Stimulated activated CD4-positive, alpha-beta T cell treated with anti-CD3 and anti-CD28 coated beads, Interleukin-2, amount 100 ng/mL, for 24 hours (primary cell): ENCODE measurements around the gene TCEANC2.
A peak's percentile ranks its signal among the peaks of the same experiment; 100 is the strongest.
"Not testable (repeated sequence)": the region's sequence is repeated elsewhere in the genome, so short reads cannot be mapped to it uniquely, and the experiment has no call there.

ENCODE experiments used
- DNase-seq, 2 donors: peaks; one replicate each; pipeline ENCODE4 v3.0.0-alpha.2; 2020

The TCEANC2 gene

DNA sequence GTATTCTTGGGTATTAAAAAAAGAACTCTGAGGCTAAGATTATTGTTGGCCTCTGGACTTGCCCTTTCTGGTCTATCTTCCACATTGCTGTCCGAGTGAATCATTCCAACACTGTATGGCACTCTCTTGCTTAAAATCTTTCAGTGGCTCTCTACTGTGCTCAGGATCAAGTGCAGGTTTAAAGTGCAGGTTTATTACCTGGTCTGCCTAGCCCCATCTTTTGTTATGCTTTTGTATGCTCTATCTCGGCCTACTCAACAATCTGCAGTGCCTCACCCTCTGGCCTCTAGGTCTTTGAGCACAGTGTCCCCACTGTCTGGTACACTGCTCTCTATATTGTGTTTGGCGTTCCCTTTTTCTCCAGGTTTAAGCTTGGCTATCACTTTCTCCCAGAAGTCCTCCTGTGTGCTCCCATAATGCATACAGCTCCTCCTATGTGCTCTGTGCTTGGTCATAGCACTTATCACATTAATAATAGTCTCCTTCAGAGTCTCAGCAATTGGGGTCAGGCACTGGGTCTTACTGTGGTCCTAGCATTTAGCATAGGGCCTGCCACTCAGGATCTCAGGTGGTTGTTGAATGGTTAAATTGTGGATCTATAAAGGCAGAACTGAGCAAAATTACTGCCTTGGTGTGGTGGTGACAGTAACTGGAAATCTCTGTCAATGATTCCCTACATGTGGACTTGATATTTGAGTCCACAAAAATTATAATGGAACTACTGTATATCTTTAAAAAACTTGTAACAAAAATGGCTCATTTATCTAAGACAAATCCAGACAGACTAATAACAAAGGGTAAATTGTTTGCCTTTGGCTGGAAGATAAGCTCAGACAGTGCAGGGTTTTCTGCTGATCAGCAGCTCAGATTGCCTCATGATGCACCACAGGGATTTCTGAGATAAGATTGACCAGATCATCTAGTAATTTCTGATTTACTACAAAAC lies 24.8 kb upstream of the TCEANC2 start:
- no peak for DNase-seq

DNA sequence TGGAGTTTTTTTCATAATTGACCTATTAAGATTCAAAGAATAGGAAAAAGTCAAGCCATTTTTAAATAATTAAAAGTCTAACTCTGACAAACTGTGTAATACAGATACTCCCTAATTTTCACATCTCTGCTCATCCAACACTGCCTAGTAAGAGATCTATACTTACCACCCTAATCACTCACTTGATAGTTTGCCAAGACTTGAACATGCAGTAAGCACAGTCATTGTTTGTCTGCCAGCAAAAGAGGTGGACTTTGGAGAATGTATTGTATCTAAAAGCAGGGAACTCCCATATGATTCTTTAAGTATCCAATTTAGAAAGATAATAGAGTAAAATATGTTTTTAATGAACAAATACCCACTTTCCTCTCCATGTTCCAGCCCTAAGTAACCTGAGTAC lies 15.9 kb upstream of the TCEANC2 start:
- no peak for DNase-seq

DNA sequence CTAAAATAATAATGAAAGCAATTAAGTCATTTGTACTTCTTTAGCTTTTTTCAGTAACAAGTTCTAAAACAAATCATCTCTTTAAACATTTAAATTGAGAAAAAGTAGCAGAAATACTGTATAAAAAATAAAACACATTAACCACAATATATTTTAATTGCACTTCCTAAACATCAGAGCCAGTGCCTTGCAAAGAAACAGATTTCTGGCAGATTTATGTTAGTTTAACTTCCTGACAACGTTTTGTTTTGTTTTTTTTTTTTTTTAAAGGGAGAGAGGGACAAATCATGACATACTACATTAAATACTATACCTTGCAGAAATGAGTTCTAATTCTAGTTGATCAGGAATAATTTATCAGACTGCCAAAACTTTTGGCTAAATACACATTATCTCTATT lies 11.6 kb upstream of the TCEANC2 start:
- DNase-seq, result no peak

DNA sequence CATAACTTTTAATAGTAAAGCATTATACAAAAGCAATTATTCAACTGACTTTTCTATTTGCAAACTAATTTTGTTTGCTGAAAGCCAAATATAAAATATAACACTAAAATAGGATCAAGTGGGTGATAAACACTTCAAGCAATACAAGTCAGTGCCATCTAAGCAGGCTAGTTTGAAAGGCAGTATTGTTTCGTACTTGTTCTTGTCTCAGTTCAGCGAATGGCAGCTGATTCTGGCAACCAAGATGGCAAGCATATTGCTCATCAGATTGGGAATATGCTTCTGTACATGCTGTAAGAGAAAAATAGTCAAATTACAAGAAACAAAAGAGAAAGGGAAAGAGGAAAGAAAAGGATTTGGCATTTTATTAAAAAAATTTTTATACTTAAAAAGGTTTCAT lies 7.9 kb upstream of the TCEANC2 start:
- no peak for DNase-seq

DNA sequence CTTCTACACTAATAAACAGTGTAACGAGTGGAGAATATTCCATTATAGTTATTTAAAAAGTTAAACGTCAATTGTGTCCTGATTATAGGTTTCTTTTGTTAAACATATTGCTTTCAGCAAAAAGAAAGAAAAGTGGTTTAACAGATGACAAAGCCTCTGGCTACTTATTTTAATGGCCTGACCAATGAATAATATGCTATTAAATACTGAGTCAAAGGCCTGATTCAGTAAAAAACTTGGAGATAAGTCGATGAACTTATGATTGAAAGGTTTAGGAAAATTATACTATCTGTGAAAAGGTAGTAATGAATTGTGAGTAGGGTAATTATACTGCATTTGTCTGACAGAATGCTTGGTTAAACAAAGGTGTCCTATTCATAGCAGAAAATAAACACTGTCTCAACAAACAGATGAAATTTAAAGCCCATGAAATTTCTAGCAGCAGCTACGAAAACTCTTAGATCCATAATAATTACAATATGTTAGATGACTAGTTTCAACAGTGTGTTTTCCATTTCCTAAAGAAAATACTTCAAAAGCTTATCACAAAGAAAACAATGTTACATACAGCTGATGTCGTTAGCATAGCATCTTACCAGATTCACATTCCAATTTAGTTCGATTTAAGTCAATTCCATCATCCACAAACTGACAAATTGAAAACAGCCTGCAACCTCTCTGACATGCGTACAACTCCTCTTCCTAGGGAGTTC lies 6.6 kb upstream of the TCEANC2 start:
- no peak for DNase-seq

DNA sequence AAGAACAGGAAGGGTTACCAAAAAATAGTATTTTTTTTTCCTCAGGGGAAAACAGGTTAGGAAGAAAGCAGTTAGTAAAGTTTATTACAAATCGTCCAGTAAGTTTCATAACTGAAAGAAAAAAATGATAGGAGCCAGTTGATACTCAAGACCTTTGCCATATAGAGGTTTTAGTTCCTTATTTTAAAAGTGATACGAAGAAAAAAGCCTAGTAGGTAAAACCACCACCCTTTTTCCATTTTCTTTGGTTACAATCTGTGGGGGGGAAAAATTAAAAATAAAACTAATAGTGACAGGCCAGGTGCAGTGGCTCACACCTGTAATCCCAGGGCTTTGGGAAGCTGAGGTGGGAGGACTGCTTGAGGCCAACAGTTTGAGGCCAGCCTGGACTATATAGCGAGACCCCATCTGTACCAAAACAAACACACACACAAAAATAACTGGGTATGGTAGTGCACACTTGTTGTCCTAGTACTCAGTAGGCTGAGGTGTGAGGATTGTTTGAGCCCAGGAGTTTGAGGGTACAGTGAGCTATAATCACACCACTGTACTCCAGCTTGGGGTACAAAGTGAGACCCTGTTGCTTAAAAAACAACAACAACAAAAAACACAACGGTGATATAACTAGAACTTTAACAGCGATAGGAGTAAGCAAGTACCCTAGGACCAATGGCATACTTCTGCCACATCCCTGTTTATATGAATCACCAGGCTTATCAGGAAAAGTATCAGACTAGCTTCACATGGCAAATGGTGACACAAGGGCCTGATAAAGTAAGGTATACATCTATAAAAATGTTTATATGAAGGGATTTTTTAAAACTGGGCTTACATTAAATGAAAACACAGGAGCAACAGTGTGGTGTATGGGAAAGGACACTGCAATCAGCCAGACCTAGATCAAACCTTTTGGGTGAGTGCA lies 5.8 kb upstream of the TCEANC2 start:
- no peak for DNase-seq

DNA sequence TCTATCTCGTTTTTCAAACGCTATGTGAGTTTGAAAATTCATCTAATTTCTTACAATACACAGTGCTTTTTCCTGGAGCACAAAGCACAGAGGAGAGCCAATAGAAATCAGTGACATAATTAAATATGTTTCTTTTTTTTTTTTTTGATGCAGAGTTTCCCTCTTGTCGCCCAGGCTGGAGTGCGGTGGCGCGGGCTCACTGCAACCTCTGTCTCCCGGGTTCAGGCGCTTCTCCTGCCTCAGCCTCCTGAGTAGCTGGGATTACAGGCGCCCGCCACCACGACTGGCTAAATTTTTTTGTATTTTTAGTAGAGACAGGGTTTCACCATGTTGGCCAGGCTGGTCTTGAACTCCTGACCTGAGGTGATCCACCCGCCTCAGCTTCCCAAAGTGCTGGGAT lies 3.0 kb upstream of the TCEANC2 start:
- not testable (repeated sequence) for DNase-seq

DNA sequence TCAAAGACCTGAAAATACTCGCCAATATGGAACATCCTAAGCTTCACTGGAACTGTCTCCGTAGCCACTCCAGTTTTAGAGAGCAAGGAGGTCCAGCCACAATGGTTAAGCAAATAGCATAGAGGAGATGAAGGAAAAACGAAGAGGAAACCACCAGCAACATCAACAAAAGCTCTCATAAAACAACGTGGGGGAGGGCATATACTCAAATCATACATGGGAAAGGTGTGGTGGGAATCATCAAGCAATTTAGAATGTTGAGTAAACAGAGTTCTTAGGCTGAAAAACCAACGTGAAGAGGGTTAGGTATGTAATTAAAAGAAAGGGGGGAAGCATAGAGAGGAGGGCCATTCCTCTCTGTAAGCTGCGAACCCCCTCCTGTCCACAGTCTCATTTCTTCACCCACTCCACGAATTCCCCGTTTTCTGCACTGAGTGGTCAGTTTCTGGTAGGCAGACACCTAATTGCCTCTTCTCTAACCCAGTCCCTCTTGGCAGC lies 1.4 kb upstream of the TCEANC2 start:
- DNase-seq, result no peak

DNA sequence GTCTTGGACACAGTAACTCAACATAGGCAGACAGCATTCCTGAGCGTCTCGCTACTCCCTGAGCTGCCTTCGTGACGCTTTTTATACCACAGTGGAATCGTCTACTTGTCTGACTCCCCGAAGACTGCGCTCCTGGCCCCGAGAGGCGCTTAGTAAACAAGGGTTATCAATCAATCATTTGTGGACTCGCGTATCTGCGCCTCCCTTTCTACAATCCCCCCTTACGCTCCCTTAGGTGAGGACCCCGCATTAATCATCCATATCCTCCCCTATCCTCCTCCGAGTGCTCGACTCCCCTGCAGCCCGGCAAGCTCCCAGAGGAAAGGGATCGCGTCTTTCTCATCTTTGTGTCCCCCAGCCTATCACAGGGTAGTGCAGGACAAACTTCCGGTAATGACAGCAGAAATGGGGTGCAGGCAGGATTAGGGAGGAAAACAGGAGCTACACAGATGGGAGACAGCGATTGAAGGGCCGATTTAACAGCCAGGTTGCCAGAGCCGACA lies 926 bp upstream of the TCEANC2 start:
- peak; percentile 33 to 57 for DNase-seq

DNA sequence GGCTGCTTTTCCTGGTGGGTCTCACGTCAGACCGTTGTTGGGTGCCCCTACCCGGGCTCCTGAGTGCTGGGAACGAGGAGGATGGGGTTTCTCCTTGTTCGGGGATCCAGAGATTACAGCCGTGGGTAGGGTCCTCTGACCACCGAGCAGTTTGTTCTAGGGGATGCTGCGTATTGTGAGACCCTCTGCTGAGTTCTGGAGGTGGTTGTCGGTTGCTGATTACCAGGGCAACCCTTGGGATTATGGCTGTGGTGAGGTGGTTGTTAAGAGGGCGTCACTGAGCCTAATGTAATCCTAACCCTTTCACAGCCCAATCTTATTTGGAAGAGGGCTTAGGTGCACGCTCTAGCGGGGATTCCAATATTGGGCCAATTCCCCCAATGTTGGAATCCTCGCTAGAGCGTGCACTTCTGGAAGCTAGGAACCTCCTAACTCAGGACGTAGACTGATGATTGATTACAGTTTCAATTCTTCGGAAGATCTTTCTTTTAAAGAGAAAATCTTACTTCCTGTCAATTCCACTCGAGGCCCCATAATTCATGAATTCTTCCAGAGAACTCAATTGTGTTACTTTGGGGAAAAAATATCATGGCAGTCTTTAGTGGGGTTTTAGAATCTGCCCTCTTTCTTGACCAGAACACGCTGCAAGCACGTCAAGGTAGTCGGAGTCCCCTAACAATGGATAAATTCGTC lies 483 bp downstream of the TCEANC2 start:
- no peak for DNase-seq

DNA sequence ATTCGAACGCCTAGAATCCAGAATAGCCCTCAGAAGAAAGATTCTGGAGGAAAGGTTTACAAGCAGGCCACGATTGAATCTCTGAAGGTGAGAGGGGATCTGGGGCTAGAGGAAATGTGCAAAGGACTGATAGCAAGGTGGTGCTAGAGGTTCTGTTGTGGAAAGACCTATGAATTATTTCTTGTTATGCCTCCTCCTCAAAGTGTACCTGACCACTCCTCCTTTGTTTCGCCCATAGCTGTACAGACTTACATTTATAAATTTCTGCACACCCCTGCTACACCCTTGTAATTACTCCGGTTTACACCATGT lies 986 bp downstream of the TCEANC2 start:
- no peak for DNase-seq

DNA sequence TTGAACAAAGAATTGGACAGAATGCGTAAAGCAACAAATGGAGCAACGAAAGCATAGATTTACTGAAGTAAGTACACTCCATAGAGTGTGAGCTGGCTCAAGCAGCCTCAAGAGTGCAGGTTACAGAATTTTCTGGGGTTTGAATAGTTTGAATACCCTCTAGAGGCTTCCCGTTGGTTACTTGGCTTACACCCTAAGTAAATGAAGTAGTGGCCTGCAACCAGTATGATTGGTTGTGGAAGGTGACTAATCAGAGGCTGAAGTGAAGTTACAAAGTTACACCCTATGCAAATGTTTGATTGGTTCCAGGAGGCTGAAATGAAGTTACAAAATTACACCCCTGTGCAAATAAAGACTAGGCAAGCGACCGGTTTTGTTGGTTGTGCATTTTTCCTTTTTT lies 10.9 kb downstream of the TCEANC2 start:
- no peak for DNase-seq

DNA sequence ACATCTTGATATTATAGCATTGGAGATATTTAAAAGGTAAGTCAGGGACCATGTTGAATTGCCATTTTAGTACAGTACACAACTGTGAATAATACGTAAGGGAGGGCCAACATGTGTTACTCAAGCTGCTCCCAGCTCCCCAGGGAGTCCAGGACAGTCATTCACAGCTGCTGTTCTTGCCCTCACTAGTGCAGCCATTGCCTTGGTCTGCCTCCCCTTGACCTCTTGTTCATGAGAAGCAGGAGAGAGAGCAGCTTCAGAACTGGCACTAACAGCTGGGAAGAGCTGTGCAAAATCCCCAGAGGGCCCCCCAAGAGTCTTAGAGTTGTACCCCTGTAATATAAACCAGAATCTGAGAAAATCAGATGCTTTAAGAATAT lies 16.4 kb downstream of the TCEANC2 start:
- DNase-seq, result no peak

DNA sequence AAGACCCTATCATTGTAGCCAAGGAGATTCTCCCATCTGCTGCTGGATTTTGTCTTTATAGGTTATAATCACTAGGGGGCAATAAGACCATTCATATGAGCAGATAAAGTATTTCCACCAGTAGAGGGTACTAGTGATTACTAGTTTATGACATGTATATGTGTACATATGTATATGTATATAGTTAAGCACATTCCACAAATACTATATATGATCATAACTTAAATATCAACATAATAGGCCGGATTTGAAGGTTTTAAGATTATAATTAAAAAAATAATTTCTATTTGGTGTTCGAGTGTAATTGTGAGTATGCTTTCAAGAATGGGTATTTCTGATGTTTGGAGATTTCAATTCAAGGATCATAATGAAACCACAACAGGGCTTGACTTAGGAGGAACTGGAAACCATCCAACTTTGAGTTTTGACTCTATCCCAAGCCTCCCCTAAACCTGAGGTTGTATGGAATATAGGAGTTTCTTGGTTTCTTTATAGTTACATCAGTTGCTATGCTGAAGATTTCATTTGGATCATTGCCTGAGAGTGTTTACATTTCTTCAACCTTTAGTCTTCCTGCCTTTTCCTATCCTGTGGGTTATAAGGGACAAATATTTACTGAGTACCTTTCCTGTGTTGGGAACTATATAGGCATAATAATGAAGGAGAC lies 16.9 kb downstream of the TCEANC2 start:
- DNase-seq, result no peak

DNA sequence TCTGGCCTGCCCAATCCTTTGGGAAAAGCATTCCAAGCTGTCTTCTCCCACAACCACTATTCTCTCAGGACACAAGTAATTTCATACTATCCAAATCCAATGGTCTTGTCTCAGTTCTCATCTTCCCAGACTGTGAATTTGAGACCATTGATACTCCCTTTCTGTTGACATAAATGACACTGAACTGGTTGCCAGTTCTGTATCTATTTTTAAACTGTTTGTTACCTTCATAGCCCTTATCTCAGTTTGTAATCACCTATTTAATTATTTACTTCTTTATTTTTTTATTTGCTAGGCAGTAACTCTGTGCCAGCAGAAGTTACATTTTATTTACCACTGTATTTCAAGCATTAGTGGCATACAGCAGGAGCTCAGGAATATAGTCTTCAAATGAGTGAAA lies 24.0 kb downstream of the TCEANC2 start:
- DNase-seq, result no peak

DNA sequence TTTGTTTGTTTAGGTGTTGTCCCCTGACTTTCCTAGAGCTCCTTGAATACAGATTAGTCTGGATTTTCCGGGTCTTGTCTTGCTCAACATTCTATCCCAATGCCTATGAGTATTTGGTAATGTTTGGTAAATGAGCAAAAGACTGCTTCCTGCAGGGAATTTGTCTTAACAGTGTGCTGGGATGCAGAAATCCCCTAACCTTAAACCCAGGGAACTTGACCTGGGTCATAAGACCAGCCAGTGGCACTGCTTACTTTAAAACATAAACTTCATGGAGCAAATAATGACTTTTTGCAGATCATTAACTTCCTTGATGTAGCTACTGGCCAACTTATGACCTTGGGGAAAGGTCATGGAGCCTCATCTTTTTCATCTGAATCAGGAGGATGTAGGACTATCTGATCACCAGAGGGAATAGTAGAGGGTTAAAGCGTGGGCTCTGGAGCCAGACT lies 27.2 kb downstream of the TCEANC2 start:
- DNase-seq, result no peak

DNA sequence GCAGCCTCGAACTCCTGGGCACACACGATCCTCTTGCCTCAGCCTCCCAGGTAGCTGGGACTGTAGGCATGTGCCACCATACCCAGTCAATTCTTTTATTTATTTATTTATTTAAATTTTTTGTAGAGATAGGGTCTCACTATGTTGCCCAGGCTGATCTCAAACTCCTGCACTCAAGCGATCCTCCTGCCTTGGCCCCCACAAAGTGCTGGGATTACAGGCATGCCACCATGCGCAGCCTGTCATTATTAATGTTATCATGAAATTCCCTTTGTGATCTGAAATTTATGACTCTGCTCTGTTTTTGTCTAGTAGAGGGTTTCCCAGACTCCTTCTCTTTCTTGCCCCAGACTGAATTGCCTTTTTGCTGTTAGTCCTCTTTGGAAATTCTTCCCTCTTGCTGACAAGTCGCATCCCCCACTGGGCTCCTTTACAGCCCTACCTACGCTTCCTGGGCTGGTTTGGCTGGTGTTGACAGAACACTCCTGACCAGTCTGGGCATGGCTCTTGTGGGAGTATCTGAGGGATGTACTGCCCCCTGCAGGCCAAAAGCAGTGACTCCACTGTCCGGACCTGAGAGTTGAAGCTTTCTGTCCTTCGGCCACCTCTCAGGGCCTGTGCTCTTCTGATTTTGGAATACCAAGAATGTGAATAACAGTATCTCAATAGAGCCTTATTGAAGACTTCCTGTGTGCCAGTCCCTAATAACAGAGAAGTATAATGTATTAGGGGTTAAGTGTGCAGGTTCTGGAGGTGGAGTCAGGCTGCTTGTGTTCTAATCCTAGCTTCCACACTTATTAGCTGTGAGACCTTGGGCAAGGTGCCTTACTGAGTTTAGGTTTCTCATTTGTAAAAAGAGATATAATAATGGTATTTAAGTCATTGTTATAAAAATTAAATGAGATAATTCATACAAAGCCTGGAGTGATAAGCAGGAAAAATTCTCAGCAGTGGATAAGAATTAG lies 28.2 kb downstream of the TCEANC2 start:
- peak; percentile 66 to 69 for DNase-seq

DNA sequence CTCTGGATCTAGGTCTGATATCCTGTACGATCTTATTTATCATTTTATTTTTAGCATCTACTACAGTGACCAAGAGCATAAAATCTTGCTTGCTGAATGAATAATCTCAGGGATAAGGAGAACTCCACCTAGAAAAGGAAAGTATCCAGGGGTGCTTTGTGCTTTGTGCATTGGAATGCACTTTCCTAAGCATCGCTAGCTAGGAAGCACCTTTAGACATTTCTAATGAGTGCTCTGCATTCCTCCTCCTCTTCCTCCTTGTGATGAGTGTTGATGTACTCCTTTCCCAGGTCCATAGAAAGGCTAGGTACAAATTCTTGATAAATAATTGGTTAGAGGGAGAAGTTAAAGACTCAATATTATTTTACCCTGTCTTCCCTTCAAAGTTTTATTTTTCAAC lies 31.4 kb downstream of the TCEANC2 start:
- DNase-seq, result no peak

DNA sequence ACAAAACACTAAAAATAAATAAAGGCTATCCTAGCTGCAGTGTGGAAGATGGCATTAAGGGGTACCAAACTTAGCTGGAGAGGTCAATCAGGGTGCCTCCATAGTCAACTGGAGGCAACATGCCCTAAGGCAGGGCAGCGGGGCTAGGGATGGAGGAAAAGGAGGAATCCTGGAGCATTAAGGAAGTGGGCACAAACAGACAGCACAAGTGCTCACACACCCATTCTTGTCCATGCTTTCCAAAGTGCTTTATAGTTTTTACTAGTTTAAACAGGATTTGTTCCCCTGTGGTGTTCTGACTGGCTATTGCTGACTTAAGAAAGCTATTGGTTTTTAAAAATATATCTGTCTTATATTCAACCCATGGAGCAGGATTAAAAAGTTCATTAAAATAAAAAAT lies 33.3 kb downstream of the TCEANC2 start:
- no peak for DNase-seq

DNA sequence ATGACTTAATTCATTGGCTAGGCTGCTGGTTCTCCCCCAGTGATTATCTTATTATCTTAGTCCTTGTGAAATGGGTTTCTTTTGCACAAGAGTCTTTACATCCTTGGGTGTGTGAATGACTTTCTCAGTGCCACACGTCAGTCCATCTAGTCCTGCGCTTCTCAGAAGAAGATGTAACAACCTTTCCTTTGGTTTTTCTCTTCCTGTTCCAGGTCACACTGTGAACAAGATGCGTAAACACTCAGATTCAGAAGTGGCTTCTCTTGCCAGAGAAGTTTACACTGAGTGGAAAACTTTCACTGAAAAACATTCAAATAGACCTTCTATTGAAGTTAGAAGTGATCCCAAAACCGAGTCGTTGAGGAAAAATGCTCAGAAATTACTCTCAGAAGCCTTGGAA lies 35.0 kb downstream of the TCEANC2 start:
- no peak for DNase-seq
